H1 (cell line): ENCODE measurements around the gene BMPR1A. TPM values are rescaled to one million over a fixed set of nuclear protein-coding genes. Genes with fewer than 3 reads are reported as not detected.

Experiments used
- CBX8 ChIP-seq: fragments of 300-800, 300-1000 bp; sonication (generic); IDR thresholded peaks from 2 replicates; pipeline ENCODE4 v1.7.1; 2016; ENCODE audit warnings: low read depth, low read length, borderline replicate concordance
- CTCF ChIP-seq, 3 experiments: IDR thresholded peaks; 1 replicate in 2 of 3; 2 replicates in 1 of 3; pipeline versions ENCODE4 v1.5.1 to v1.6.1; 2011; ENCODE audit warnings: low read length in 3 of 3, mild to moderate bottlenecking in 3 of 3, inconsistent platforms in 2 of 3, low read depth in 1 of 3, moderate library complexity in 1 of 3; ENCODE audit not compliant: insufficient read depth in 1 of 3; ENCODE audit errors: control extremely low read depth in 1 of 3
- HDAC2 ChIP-seq, 2 experiments: fragments of 300-600 bp in 1 of 2; sonication (generic) in 1 of 2; IDR thresholded peaks; 2 replicates each; pipeline ENCODE4 v1.6.1; 2011 to 2012; ENCODE audit warnings: low read depth in 2 of 2, low read length in 2 of 2, mild to moderate bottlenecking in 2 of 2, moderate library complexity in 2 of 2, borderline replicate concordance in 1 of 2, inconsistent platforms in 1 of 2
- HDAC6 ChIP-seq: IDR thresholded peaks from one replicate; pipeline ENCODE4 v1.7.1; 2012; ENCODE audit warnings: low read depth, mild to moderate bottlenecking, inconsistent platforms, low read length, moderate library complexity
- JUND ChIP-seq: IDR thresholded peaks from 2 replicates; pipeline ENCODE4 v1.6.1; 2011; ENCODE audit warnings: mild to moderate bottlenecking, improper control_type of control experiment, low read length
- NRF1 ChIP-seq: IDR thresholded peaks from 2 replicates; pipeline ENCODE4 v1.6.1; 2011; ENCODE audit warnings: mild to moderate bottlenecking, low read depth, low read length, improper control_type of control experiment
- PHF8 ChIP-seq: fragments of 200-600 bp; sonication (generic); conservative IDR thresholded peaks from 2 replicates; pipeline ENCODE4 v1.7.1; 2012; ENCODE audit warnings: low read depth, mild to moderate bottlenecking, inconsistent platforms, low read length, moderate library complexity
- TAF1 ChIP-seq: IDR thresholded peaks from 2 replicates; pipeline ENCODE4 v1.6.1; 2011; ENCODE audit warnings: mild to moderate bottlenecking, low read depth, low read length
- polyA plus RNA-seq, 7 experiments: library from polyadenylated mRNA; depleted of rRNA in 3 of 7; stranded (reverse) in 5 of 7; unstranded in 2 of 7; fragments of >200 nt in 5 of 7; fragments of 200-250 nt in 2 of 7; gene quantifications; 1 replicate in 5 of 7; 2 replicates in 1 of 7; 4 replicates in 1 of 7; pipeline versions ENCODE4 v1.2.1 to v1.2.3, GENCODE V29; 2011 to 2013; ENCODE audit warnings: missing spikeins in 2 of 7, mixed read lengths in 2 of 7
- total RNA-seq: library from RNA; stranded (reverse); fragmentation: NEBNext Ultra II Directional; extraction: Animal tissue kit (Norgen Biotek cat#: 25700); gene quantifications from 2 replicates; pipeline ENCODE4 v1.2.1, GENCODE V29; 2021

The BMPR1A gene
- total and polyA plus RNA-seq, 2 of the 8 experiments (the other 6 are each of a cell fraction or from before 2014, with no cell fraction given): 34.4 to 129 TPM

GRCh38 chr10:86963341-86963919 is 207.0 kb downstream of the BMPR1A start (continued):
- TF ChIP-seq CTCF (IDR thresholded peaks at IDR 0.05; ENCODE audit: control extremely low read depth in 1 of 3, insufficient read depth in 1 of 3, low read depth in 1 of 3, low read length in 3 of 3) (no peak), CBX8 (no peak), PHF8 (no peak), HDAC6 (no peak), TAF1 (no peak), HDAC2 (IDR thresholded peaks at IDR 0.05; ENCODE audit: borderline replicate concordance in 1 of 2, low read depth in 2 of 2, low read length in 2 of 2) (no peak), NRF1 (no peak), JUND (no peak)
